Endothelial cell of umbilical vein (primary cell): ENCODE results near the gene SEC22C.
"Not testable (repeated sequence)": the region's sequence is repeated elsewhere in the genome, so short reads cannot be mapped to it uniquely, and the experiment has no call there.

Experiments used
- MYC ChIP-seq: IDR thresholded peaks from one replicate; pipeline ENCODE4 v1.6.1; 2011; ENCODE audit warnings: mild to moderate bottlenecking, low read depth, low read length
- POLR2A ChIP-seq: IDR thresholded peaks from 2 replicates; pipeline ENCODE4 v1.6.1; 2012; ENCODE audit warnings: low read depth, mild to moderate bottlenecking, control low read depth, low read length
- TF ChIP-seq, protein P1 (sequence below), 2 donors: IDR thresholded peaks; 1 replicate in 1 of 2; 2 replicates in 1 of 2; pipeline ENCODE4 v1.5.1; 2011; ENCODE audit warnings: low read length in 2 of 2, mild to moderate bottlenecking in 2 of 2, moderate library complexity in 2 of 2, control low read depth in 1 of 2, inconsistent platforms in 1 of 2, low read depth in 1 of 2; ENCODE audit not compliant: insufficient read depth in 1 of 2; ENCODE audit errors: extremely low read depth in 1 of 2

DNA sequence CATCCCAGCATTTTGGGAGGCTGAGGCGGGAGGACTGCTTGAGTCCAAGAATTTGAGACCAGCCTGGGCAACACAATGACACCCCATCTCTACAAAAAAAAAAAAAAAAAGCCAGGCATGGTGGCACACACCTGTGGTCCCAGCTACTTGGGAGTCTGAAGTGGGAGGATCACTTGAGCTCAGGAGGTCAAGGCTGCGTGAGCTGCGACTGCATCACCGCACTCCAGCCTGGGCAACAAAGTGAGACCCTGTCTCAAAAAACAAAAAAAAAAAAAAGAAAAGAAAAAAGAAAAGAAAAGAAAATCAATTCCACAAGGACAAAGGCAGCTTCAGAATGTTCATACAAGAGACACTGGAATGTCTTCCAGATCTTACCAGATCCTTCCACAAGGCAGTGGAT lies 2.4 kb downstream of the SEC22C start:
- TF ChIP-seq, protein P1, sequence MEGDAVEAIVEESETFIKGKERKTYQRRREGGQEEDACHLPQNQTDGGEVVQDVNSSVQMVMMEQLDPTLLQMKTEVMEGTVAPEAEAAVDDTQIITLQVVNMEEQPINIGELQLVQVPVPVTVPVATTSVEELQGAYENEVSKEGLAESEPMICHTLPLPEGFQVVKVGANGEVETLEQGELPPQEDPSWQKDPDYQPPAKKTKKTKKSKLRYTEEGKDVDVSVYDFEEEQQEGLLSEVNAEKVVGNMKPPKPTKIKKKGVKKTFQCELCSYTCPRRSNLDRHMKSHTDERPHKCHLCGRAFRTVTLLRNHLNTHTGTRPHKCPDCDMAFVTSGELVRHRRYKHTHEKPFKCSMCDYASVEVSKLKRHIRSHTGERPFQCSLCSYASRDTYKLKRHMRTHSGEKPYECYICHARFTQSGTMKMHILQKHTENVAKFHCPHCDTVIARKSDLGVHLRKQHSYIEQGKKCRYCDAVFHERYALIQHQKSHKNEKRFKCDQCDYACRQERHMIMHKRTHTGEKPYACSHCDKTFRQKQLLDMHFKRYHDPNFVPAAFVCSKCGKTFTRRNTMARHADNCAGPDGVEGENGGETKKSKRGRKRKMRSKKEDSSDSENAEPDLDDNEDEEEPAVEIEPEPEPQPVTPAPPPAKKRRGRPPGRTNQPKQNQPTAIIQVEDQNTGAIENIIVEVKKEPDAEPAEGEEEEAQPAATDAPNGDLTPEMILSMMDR (IDR thresholded peaks at IDR 0.05; ENCODE audit: extremely low read depth in 1 of 2, insufficient read depth in 1 of 2, low read depth in 1 of 2, low read length in 2 of 2) = not testable (repeated sequence)
- TF ChIP-seq POLR2A, MYC: not testable (repeated sequence)
